M059J (cell line): ENCODE measurements around the gene SMG9. TPM values are rescaled to one million over a fixed set of nuclear protein-coding genes. Genes with fewer than 3 reads are reported as not detected.

Experiments used
- DNase-seq: peaks from one replicate; pipeline ENCODE4 v3.0.0-alpha.2; 2012; ENCODE audit warnings: low read depth
- total RNA-seq: library from RNA; depleted of rRNA; stranded (reverse); fragments of >200 nt; shearing (Covaris generic); gene quantifications from 2 replicates; pipeline ENCODE4 v1.2.3, GENCODE V29; 2014

SMG9 gene
- total RNA-seq, 1 experiment from 2014 or later: 24.0 TPM

DNA sequence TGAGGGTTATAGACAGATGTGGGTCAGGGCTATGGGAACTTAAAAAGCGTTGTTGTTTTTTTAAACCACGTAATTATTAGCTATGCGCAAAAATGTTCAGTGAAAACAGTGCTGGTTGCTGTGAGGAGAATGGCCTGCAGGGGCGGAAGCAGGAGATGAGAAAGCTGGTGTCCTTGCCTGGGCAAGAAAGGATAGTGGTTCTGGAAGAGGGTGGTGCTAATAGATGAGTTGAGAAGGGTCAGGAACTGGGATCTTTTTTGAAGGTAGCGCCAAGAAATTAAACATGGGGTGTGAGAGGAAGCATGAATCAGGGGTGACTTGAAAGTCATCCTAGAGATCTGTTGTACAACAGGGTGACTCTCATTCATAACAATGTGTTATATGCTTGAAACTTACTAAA lies 4.8 kb upstream of the SMG9 start:
- peak; percentile 88 for DNase-seq

DNA sequence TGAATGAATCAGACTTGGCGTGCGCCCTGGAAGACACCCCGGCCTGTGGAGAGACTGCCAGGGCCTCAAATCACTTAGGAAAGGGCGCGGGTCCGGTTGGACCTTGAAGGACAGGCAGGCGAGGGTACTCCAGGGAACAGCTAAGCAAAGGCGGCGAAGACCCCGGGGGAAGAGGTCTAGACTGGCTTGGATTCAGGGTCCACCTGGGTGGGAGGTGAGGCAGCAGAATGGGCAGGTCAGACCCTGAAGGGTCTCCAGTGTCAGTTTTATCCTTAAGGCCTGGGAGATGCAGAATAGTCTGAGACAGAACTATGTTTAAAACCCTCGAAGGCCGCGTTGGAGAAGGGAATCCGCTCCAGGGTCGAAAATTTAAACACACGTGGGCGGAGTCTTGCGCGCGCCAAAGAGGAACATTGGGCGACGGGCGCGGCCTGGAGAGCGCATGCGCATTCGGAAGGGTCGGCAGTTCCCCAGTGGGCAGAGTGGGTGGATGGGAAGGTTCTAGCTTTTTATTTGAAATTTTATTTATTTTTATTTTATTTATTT lies 567 bp upstream of the SMG9 start:
- peak; percentile 49 for DNase-seq

DNA sequence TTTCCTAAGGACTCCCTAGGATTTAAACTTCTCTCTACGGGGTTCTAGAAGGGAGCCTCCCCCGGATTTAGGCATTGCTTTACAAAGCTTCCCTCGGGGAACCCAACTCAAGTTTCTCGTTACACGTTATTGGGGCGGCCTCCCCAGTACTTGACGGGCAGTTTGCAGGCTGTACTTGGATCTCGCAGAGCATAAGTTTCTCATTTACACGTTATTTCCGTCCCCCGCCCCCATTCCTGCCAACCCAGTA lies 584 bp downstream of the SMG9 start:
- no peak for DNase-seq

DNA sequence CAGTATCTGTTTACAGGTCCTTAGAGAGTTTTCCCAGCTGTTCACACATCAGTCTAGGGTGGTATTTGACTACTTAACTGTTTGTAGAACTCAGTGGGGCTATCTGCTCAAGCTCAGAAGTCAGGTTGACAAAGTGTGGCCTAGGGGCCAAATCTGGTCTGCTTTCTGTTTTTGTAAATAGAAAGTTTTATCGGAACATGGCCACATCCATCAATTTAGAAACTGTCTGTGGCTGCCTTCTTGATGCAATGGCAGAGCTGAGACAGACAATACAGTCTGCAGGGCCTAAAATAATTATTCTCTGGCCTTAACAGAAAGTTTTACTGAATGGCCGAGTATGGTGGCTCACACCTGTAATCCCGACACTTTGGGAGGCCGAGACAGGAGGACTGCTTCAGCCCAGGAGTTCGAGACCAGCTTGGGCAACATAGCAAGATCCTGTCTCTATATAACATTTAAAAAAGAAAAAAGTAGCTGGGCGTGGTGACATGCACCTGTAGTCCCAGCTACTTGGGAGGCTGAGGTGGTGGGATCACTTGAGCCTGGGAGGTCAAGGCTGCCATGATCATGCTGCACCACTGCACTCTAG lies 2.4 kb downstream of the SMG9 start:
- DNase-seq: no peak

DNA sequence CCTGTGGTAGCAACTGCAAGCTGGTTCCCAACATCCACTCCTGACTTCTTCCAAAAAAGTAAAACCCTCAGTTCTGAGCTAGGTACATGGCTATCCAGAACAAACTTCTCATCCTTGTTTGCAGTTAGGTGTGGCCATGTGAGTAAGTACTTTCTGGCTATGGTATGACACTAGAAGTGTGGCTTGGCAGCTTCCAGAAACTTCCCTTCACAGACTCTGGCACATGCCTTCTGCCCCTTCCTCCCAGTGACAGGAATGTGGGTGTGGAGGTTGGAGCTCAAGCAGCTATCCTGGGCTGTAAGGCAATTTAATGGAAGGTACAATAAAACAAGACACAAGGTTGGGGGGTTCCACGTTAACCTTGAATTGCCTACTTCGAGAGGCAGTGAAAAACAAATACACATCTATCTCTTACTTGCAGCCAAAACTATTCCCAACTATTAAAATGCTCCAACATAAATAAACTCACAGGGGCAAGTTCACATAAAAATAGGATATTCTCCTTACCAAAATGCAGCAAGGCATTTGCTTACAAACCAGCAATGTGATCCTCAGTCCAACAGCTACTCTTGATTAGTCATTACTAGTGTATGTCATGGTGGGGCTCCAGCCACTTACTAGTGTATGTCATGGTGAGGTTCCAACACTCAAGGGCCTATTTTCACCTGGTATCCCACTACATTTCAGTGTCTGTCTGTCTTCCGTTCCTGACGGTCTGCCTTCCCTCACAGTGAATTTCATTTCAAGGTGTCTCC lies 3.1 kb downstream of the SMG9 start:
- no peak for DNase-seq

DNA sequence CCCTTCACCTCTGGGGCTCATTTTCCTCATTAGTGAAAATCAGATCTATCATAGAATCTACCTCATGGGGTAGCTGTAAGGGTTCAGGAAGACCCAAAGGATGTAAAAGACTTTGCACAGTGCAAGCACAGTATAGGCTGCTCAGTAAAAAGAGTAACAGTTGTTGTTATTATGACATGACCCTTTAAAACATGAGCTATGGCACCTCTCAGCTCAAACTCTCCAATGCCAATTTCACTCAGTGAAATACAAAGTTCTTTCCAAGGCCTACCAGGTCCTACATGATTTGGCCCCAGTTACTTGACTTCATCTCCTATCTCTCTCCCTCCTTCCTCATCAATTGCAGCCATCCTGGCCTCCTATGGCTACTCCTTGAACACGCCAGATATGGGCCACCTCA lies 4.9 kb downstream of the SMG9 start:
- no peak for DNase-seq

DNA sequence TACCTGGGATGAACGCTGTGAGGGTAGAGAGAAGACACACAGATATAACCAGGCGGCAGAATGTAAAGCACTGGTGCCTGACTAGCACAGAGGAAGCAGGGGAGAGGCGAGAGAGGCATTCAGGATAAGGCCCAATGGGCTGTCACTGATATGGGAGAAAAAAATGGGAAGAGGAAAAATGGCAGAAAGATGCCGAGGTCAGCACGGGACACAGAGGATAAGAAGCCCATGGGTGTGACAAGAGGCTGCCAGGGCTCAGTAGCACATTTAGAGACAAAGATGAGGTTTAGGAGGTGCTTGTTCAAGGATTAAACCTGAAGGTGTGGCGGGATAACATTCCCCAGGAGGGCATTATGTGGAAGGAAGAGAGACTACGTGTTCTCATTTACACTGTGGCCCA lies 5.6 kb downstream of the SMG9 start:
- no peak for DNase-seq

DNA sequence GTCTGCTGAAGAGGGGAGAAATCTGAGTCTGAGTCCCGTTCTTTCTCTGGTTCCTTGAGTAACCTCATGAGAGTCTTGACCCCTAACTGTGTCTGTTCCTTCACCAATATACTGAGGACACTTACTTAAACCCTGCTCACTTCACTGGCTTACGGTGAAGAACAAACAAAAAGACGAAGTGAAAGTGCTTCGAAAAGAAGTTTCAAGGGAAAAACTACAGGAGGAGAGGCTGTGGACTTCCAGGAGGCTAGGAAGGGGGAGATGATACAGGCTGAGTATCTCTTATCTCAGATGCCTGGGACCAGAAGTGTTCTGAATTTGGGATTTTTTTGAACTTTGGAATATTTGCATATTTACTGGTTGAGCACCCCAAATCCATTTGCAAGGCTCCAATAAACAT lies 6.1 kb downstream of the SMG9 start:
- no peak for DNase-seq

DNA sequence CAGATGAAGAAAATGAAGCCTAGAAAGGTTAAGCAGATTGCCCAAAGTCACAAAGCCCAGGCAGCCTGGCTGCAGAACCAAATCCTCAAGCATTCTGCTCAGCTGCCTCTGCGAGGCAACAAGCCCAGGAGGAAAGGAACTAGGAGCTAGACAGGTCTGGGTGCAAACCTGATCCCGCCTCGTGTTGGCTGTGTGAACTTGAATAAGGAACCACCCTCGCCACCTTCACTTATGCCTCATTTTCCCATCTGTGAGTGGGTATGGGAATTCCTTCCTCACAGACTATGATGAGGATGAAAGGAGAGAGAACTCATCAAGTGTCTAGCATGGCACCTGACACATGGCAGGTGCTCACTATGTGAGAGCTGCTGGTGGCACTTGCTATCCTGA lies 6.6 kb downstream of the SMG9 start:
- DNase-seq: no peak

DNA sequence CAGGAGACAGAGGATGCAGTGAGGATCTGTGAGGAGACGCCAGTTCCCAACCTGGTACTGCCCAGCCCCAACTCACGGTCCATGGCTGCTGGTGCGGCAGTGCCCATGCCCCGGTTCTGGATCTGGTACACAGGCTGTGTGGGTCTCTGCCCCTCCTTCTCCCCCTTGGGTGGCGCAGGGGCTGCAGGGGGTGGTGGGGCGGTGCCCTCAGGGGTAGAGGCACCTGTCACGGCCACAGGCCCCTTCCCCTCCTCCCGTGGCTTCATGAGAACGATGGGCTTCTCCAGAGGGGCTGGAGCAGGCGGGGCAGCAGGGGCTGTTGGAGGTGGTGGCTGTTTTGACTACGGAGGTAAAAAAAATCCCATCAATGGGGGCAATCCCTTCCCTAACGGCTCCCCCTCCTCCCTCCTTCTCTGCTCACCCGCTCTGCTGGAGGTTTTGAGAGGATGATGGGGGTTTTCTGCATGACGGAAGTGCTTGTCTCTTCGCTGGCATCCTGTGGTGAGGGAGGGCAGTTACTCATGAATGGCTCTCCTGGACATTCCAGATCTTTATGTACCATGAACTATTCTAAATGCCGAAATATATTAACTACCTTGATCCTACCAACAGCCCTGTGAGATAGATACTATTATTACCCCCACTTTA lies 7.1 kb downstream of the SMG9 start:
- DNase-seq: no peak

DNA sequence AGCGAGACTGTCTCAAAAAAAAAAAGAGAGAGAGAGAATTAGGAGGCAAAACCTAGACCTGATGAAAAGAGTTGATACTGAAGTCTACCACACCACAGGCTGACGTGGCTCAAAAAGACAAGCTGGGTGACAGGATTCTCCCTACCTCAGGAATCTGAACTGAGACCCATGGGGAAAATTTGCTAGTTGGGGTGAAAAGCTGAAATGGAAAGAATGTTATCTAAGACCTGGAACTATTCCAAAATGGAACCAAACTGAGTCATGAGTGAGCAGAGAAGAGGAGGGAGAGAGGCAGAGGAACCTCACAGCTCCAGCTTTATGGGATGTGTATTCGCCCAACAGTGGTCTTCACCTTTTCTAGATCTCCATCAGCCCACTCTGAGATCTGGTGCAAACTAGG lies 11.7 kb downstream of the SMG9 start:
- peak; percentile 81 for DNase-seq

DNA sequence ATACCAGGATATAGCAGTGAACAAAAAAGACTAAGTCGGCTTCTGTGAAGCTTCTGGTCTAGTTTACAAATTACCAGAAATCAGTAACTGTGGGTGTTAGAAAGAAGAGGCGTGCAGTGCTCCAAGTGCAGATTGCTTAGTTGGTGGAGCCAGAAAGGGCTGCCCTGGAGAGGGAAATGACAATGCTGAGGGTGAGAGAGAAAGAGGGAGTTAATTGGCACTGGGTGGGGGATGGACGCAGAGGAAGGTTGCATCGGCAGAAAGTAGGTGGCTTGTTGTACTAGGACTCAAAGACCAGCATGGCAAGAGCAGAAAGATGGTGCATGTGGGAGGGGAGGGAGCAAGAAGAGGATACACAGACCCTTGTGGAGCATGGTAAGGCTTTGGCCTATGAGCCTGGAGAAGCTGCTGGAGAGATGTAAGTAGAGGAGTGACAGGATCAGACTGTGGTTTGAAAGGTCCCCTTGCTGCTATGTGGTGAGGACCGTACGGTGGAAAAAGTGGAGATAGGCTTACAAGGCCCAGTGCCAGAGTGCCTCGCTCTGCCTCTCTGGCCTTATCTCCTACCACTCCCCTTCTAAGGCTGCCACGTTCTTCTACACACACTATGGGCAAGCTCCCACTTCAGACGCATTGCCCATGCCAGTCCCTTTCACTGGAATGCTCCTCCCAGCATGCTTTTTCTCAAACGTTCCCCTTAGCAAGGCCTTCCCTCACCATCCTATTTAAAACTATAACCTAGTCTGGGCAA lies 13.5 kb downstream of the SMG9 start:
- no peak for DNase-seq

DNA sequence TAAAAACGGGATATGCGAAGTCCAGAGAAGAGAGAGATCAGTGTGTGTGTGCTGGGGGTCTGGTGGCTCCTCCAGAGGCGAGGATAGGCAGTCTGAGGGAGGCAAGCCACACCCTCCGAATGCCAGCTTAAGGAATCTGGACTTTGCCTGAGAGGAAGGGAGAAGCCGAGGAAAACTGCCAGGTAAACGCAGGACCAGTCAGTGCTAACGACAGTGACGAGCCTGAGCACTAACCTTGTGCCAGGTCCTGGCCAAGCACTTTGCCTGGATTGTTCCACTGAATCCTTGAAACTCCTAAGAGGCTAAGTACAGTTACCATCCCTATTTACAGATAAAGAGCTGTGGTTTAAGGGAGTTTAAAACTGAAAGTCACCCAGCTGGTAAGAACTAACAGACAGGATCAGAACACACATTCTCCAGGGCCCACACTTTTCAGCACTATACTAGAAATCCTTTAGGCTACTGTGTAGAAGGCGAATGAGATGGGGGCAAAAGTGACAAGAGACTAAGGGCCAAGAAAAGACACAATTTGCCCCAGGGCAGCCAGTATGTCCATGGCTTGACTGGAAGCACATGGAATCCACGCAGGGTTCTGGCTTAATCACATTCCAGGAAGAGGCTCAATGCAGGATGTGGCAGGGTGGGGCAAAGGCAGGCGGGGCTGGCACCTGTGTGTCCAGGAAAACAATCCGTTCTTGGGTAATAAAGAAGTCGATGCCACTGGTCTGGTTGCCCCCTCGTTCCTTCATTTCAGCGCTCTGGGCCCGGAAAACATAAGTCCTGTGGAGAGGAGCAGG lies 15.1 kb downstream of the SMG9 start:
- DNase-seq: no peak

DNA sequence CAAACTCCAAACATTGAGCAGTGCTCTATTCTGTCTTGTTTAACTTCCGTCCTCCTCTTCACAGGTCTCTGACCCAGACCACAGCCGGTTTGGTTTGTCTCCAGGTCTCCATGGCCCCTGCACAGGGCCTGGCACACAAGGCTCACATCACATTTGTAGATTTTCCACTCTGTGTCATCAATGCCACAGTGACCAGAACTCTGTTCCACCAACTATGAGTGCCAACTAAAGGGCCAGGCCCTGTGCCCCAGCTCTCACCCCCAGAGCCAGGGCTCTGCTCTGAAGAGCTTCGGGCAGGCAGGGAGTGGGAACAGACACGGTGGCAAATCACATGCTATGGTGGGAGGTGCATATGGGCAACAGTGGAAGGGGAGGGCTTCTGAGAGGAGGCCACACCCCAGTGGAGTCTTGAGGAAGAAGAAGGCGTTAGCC lies 16.0 kb downstream of the SMG9 start:
- no peak for DNase-seq

DNA sequence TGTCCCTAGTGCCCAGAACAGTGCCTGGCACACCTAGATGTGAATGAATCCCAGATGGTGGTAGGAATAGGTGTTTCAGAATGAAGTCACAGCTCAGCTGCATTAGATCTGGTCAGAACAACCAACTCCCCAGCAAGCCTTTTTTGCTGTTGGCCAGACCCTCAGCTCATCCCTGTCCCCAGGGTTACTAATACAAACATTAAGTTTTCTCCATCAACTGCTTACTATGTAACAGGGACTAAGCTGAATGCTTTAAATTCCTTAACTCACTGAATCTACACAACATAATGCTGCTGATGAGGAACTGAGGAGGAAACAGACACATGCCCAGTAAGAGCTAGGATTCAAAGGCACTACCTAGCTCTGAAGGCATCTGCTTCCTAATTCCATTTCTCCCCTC lies 18.8 kb downstream of the SMG9 start:
- DNase-seq: no peak

DNA sequence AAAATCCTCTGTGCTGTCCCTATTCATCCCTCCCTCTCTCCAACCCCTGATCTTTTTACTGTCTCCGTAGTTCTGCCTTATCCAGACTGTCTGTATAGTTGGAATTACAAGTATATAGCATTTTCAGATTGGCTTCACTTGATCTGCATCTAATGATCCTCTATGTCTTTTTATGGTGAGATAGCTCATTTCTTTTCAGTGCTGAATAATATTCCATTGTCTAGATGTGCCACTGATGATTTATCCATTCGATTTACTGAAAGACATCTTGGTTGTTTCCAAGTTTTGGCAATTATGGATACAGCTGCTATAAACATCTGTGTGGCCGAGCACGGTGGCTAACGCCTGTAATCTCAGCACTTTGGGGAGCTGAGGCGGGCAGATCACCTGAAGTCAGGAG lies 19.7 kb downstream of the SMG9 start:
- no peak for DNase-seq

DNA sequence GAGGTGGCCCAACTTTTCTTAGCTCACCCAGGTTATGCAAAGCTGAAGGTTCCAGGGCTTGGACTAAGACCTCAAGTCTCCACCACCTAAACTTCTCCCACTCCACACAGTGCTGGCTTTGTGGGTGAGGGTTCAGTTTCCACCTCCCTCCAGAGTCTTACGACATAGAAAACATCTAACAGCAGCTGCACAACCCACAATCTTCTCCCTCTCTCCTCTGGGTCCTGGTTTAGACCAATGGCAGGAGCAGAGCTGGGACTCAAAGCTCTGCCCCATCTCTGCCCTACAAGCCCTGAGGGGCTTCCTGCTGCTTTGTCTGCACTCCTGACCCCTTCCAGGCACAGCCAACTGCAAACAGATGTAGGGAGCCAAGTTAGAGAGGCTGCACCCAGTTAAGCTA lies 22.9 kb downstream of the SMG9 start:
- DNase-seq: no peak

DNA sequence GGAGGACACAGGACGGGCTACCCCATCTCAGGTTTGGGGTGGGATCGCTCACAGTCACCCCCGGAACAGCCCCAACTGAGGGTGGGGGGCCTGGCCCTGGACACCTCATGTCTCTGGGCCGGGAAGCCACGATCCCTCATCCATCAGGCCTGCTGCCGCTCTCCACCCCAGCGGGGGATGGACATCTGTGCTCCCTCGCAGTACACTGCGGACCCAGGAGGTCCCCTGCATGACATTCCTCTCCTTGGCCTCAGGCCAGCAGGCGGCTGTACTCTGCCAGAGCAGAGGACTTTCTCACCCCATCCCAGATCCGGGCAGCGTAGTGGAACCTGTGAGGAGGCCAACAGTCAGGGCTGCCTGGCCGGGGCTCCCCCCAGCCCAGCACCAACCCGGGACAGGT lies 23.4 kb downstream of the SMG9 start:
- DNase-seq: no peak

DNA sequence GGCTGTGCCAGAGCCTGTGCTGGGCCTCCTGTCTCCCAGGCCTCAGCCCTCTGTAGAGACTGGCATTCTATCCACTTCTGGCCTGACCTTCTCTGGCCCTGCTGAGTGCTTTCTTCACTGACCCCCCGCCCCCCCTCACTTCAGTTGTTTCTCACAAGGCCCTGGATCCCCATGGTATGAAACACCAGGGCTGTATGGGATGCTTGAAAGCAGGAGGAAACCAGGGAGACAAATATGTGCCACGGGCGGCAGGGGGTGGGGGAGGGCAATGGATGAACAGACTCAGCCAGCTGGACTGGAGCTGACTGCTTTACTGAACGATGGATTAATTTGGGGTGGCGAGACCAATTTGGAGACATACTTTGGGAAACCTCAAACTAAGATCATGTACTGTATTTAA lies 24.8 kb downstream of the SMG9 start:
- no peak for DNase-seq

DNA sequence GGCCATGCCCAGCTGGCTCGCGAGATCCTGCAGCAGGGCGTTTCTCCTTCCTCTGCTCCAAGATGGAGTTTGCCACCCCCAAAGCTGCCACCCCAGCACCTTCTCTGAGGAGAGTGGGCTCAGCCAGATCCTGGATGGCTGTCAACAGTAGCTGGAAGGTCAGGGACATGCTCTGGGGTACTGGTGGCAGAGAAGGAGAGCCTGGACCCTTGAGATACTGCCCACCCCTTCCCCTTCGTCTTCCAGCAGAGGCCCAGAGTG lies 27.2 kb downstream of the SMG9 start:
- no peak for DNase-seq

DNA sequence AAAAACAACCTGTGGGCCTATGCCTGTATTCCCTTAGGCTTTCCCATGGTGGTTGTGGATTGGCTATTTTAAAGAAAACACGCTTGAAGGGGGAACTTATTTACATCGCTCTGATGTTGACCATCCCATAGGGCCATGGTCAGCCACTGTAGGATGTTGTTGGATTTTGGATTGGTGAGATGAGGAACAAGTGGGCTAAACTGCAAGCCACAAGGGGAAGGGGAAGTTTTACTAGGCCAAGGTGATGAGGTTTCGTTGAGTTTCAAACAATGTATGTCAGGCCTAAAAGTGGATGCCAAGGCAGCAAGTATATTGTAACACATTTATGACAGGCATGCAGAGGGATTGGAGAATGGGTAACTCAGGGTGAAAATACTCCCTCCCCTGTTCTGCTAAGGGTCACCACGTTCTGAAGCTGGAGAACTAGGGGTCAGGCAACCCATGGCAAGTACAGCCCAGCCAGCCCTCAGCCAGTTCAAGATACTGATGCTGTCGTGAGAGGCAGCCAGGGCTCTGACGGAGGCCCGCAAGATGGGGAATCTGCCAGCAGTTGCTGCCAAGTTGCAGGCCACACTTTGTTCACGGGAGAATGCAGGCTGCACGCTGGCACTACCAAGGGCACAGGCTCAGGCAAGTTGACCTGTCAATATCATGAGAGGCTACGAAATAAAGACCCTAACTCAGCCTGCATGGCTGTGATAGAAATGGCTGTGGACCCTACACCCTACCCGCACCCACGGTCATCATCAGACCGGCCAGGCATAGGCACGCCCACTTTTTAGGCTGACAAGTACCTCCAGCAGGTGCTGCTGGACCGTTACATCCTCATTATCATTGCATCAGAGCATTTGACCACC lies 27.8 kb downstream of the SMG9 start:
- peak; percentile 44 for DNase-seq
